Measurements from ENCODE around the gene ARMC9. TPM values are rescaled to one million over a fixed set of nuclear protein-coding genes. Genes with fewer than 3 reads are reported as not detected.

ARMC9 gene
- total RNA-seq, 1 experiment from 2014 or later, result 15.2 TPM

- Histone ChIP-seq H3K4me3 (no peak overlapping the region), H3K36me3 (no peaks in the 10 kb centered on the region), H3K9me3 (no peaks in the 10 kb centered on the region), H3K27me3 (no peaks in the 10 kb centered on the region)
- no peak for DNase-seq
Measured at GRCh38 chr2:231219289-231219688, 20.9 kb downstream of the ARMC9 start.

- no peaks in the 10 kb centered on the region for H3K27me3 ChIP-seq
- H3K4me3 ChIP-seq, result no peak overlapping the region
- no peaks in the 10 kb centered on the region for H3K9me3 ChIP-seq
- no peaks in the 10 kb centered on the region for H3K36me3 ChIP-seq
- DNase-seq, result no peak
Measured at GRCh38 chr2:231221761-231222160, 23.3 kb downstream of the ARMC9 start.

- DNase-seq, result no peak
- Histone ChIP-seq H3K4me3 (no peak overlapping the region), H3K9me3 (no peaks in the 10 kb centered on the region), H3K36me3 (no peaks in the 10 kb centered on the region), H3K27me3 (no peaks in the 10 kb centered on the region)
Measured at GRCh38 chr2:231222318-231223000, 24.0 kb downstream of the ARMC9 start.

GRCh38 chr2:231223001-231223375 lies 24.6 kb downstream of the ARMC9 start:
- H3K27me3 ChIP-seq, result no peaks in the 10 kb centered on the region
- no peak for DNase-seq
- no peaks in the 10 kb centered on the region for H3K36me3 ChIP-seq
- no peaks in the 10 kb centered on the region for H3K9me3 ChIP-seq
- no peak overlapping the region for H3K4me3 ChIP-seq

- no peak for DNase-seq
- Histone ChIP-seq H3K36me3 (no peaks in the 10 kb centered on the region), H3K4me3 (no peak overlapping the region), H3K9me3 (no peaks in the 10 kb centered on the region), H3K27me3 (no peaks in the 10 kb centered on the region)
Measured at GRCh38 chr2:231223458-231223976, 25.1 kb downstream of the ARMC9 start.

- peak; percentile 58 for DNase-seq
- H3K27me3 ChIP-seq, result no peaks in the 10 kb centered on the region
- no peaks in the 10 kb centered on the region for H3K36me3 ChIP-seq
- no peaks in the 10 kb centered on the region for H3K9me3 ChIP-seq
- no peak overlapping the region for H3K4me3 ChIP-seq
Measured at GRCh38 chr2:231227310-231228162, 29.1 kb downstream of the ARMC9 start.

- H3K9me3 ChIP-seq, result no peaks in the 10 kb centered on the region
- no peak for DNase-seq
- no peak overlapping the region for H3K4me3 ChIP-seq
- no peaks in the 10 kb centered on the region for H3K27me3 ChIP-seq
- H3K36me3 ChIP-seq, result no peaks in the 10 kb centered on the region
Measured at GRCh38 chr2:231228223-231228622, 29.8 kb downstream of the ARMC9 start.

GRCh38 chr2:231228974-231229529 lies 30.6 kb downstream of the ARMC9 start:
- Histone ChIP-seq H3K36me3 (no peaks in the 10 kb centered on the region), H3K27me3 (no peaks in the 10 kb centered on the region), H3K9me3 (no peaks in the 10 kb centered on the region), H3K4me3 (no peak overlapping the region)
- no peak for DNase-seq

GRCh38 chr2:231235217-231235616 lies 36.8 kb downstream of the ARMC9 start:
- DNase-seq, result no peak
- no peaks in the 10 kb centered on the region for H3K27me3 ChIP-seq
- H3K4me3 ChIP-seq, result no peak overlapping the region
- no peaks in the 10 kb centered on the region for H3K36me3 ChIP-seq
- H3K9me3 ChIP-seq, result no peaks in the 10 kb centered on the region

- Histone ChIP-seq H3K9me3 (no peaks in the 10 kb centered on the region), H3K36me3 (no peaks in the 10 kb centered on the region), H3K4me3 (no peak overlapping the region), H3K27me3 (no peaks in the 10 kb centered on the region)
- no peak for DNase-seq
Measured at GRCh38 chr2:231238689-231239088, 40.3 kb downstream of the ARMC9 start.

- no peaks in the 10 kb centered on the region for H3K36me3 ChIP-seq
- no peak for DNase-seq
- no peak overlapping the region for H3K4me3 ChIP-seq
- H3K27me3 ChIP-seq, result no peaks in the 10 kb centered on the region
- H3K9me3 ChIP-seq, result no peaks in the 10 kb centered on the region
Measured at GRCh38 chr2:231239751-231240150, 41.3 kb downstream of the ARMC9 start.

GRCh38 chr2:231241755-231242507 lies 43.5 kb downstream of the ARMC9 start:
- no peak for DNase-seq
- no peaks in the 10 kb centered on the region for H3K9me3 ChIP-seq

GRCh38 chr2:231243866-231244265 lies 45.4 kb downstream of the ARMC9 start:
- no peaks in the 10 kb centered on the region; the same call in 1 of the 2 replicates for H3K36me3 ChIP-seq
- no peak overlapping the region for H3K4me3 ChIP-seq
- H3K9me3 ChIP-seq, result no peaks in the 10 kb centered on the region
- no peaks in the 10 kb centered on the region for H3K27me3 ChIP-seq
- DNase-seq, result no peak

More at GRCh38 chr2:231241755-231242507, 43.5 kb downstream of the ARMC9 start:
- no peaks in the 10 kb centered on the region; the same call in 1 of the 2 replicates for H3K36me3 ChIP-seq
- no peak overlapping the region for H3K4me3 ChIP-seq
- no peaks in the 10 kb centered on the region for H3K27me3 ChIP-seq

GRCh38 chr2:231244382-231245248 lies 46.2 kb downstream of the ARMC9 start:
- no peaks in the 10 kb centered on the region for H3K9me3 ChIP-seq
- H3K4me3 ChIP-seq, result no peak overlapping the region
- DNase-seq, result no peak
- H3K36me3 ChIP-seq, result no peaks in the 10 kb centered on the region; the same call in 1 of the 2 replicates
- no peaks in the 10 kb centered on the region for H3K27me3 ChIP-seq

- Histone ChIP-seq H3K36me3 (no peaks in the 10 kb centered on the region; the same call in 1 of the 2 replicates), H3K9me3 (no peaks in the 10 kb centered on the region), H3K27me3 (no peaks in the 10 kb centered on the region), H3K4me3 (no peak overlapping the region)
- DNase-seq, result no peak
Measured at GRCh38 chr2:231245249-231246094, 47.0 kb downstream of the ARMC9 start.
